ENCODE results near the gene ZNF394.

GRCh38 chr7:99543081-99543671 lies 43.1 kb upstream of the ZNF394 start:
- TF ChIP-seq EZH2phosphoT487 (IDR thresholded peaks at IDR 0.05; ENCODE audit: borderline replicate concordance, low read depth) (no peak), POLR2AphosphoS5 (IDR thresholded peaks at IDR 0.05; ENCODE audit: low read depth, low read length) (no peak), REST (IDR thresholded peaks at IDR 0.05; ENCODE audit: low read depth, low read length) (no peak), CTCF (IDR thresholded peaks at IDR 0.05) (no peak)
